Right lobe of liver (tissue), 4 donors: ENCODE data around the gene TSPAN13.

Experiments
- POLR2A ChIP-seq: fragments of 450-650 bp; IDR thresholded peaks from one replicate; pipeline ENCODE4 v1.6.1; 2017; ENCODE audit warnings: antibody characterized with exemption, mild to moderate bottlenecking
- TF ChIP-seq, protein P1 (sequence below), 4 donors: fragments of 200-600 bp in 3 of 4; fragments of 450-650 bp in 1 of 4; IDR thresholded peaks; one replicate each; pipeline versions ENCODE4 v1.5.1 to v1.8.0; 2016 to 2022; ENCODE audit warnings: antibody characterized with exemption in 4 of 4, mild to moderate bottlenecking in 2 of 4
- donor health status: DM: no; HTN: no; CAD: no.
- donor health status: DM: no; HTN: no; CAD: no.
- donor health status: DM: no; HTN: yes; CAD: no.

DNA sequence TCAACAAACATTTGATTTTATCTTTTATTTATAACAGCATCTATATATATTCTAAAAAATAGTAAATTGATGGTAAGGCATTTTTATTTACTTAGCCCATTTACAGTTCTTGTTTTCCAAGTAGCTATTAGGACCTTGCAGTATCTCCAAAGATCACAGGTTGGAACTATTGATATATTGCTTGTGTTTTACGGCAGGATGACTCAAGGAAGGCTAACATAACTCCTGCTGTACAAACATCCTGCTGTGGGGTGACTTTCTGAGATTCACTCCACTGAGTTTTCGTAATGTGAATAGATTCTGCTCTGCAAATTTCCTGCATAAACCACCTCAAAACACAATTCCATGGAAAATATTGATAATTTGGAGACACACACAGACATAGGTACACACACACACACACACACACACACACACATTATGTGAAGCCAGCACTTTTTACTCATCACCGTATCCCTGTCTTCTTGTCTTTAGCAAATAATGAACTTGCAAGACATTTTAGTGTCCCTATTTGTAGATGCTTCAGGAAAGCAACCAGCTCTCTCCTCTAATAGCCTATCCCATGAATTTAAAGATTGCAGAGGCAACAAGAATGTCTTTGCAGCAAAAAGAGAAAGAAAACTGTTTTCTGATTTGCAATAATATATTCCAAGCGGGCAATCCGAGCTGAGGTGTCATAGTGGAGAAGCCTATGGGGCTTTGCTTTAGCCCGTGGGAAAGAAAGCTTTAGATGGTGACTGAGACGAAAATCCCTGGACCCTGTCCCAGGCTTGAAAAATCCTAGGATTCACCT is 50.5 kb downstream of the TSPAN13 start:
- TF ChIP-seq POLR2A = no peak
- TF ChIP-seq, protein P1, sequence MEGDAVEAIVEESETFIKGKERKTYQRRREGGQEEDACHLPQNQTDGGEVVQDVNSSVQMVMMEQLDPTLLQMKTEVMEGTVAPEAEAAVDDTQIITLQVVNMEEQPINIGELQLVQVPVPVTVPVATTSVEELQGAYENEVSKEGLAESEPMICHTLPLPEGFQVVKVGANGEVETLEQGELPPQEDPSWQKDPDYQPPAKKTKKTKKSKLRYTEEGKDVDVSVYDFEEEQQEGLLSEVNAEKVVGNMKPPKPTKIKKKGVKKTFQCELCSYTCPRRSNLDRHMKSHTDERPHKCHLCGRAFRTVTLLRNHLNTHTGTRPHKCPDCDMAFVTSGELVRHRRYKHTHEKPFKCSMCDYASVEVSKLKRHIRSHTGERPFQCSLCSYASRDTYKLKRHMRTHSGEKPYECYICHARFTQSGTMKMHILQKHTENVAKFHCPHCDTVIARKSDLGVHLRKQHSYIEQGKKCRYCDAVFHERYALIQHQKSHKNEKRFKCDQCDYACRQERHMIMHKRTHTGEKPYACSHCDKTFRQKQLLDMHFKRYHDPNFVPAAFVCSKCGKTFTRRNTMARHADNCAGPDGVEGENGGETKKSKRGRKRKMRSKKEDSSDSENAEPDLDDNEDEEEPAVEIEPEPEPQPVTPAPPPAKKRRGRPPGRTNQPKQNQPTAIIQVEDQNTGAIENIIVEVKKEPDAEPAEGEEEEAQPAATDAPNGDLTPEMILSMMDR (IDR thresholded peaks at IDR 0.05) = no peak
